Lower leg skin (tissue), 4 donors: Measurements from ENCODE around the gene WNT8A. TPM values are rescaled to one million over a fixed set of nuclear protein-coding genes. Genes with fewer than 3 reads are reported as not detected.
"Not testable (repeated sequence)": the region's sequence is repeated elsewhere in the genome, so short reads cannot be mapped to it uniquely, and the experiment has no call there.

Source experiments
- DNase-seq, 2 donors: peaks; one replicate each; pipeline ENCODE4 v3.0.0-alpha.2; 2019; ENCODE audit warnings: low spot score in 2 of 2
- H3K4me3 ChIP-seq: fragments of 200-600 bp; sonication (generic); 2 replicates; pipeline ENCODE4 v1.5.1; 2017; ENCODE audit warnings: mild to moderate bottlenecking, low read depth; ENCODE audit not compliant: poor library complexity, severe bottlenecking
- CTCF ChIP-seq, 3 donors: fragments of 450-650 bp; IDR thresholded peaks; one replicate each; pipeline ENCODE4 v1.5.1; 2016; ENCODE audit warnings: antibody characterized with exemption in 3 of 3, mild to moderate bottlenecking in 3 of 3, moderate library complexity in 2 of 3
- POLR2A ChIP-seq, 2 donors: fragments of 450-650 bp; IDR thresholded peaks; one replicate each; pipeline ENCODE4 v1.6.1; 2016 to 2017; ENCODE audit warnings: antibody characterized with exemption in 2 of 2, mild to moderate bottlenecking in 1 of 2, moderate library complexity in 1 of 2
- WGBS, 2 donors: methylation state at CpG; one replicate each; pipeline ENCODE4 v1.1.5; 2018; 5-methylcytosine and 5-hydroxymethylcytosine counted together
- intact Hi-C: fragments of 100-400 bp; cut with DNase I; formaldehyde crosslinking; loops from one replicate; pipeline ENCODE4 v1.15.0; 2023; ENCODE audit warnings: low total_unique reads
- total RNA-seq, 4 donors: library from RNA; depleted of rRNA; stranded (reverse); fragments of >200 nt; gene quantifications; one replicate each; pipeline ENCODE4 v1.1.0, GENCODE V29; 2016

The WNT8A gene
- not detected for total RNA-seq

- TF ChIP-seq POLR2A (IDR thresholded peaks at IDR 0.05) (no peak), CTCF (IDR thresholded peaks at IDR 0.05) (no peak)
- intact Hi-C loops: no loop called here
- no peak for DNase-seq
- 69% methylated on average over 5 of the region's 5 CpGs for WGBS, 2 donors
- no peak within 1 kb of the TSS for H3K4me3 ChIP-seq
Observed at GRCh38 chr5:138083702-138084101, at the start of gene WNT8A. WNT8A (plus strand) TSS chr5:138084033; CDS start chr5:138084128, 95 bp downstream.

- 35 to 36% methylated on average over 11 of the region's 11 CpGs for WGBS, 2 donors
- no peak overlapping the region for H3K4me3 ChIP-seq
- TF ChIP-seq POLR2A (IDR thresholded peaks at IDR 0.05) (no peak), CTCF (IDR thresholded peaks at IDR 0.05) (peak in 1 of 3 donors; percentile 56)
- intact Hi-C loops: no loop called here
- DNase-seq: peak in 1 of 2 donors; percentile 36
Observed at GRCh38 chr5:138035605-138036537, 48.0 kb upstream of the WNT8A start.

GRCh38 chr5:138037271-138037670, 46.6 kb upstream of the WNT8A start:
- intact Hi-C loops: no loop called here
- no peak for DNase-seq
- no peak for TF ChIP-seq CTCF (IDR thresholded peaks at IDR 0.05)
- no peak for TF ChIP-seq POLR2A (IDR thresholded peaks at IDR 0.05)

GRCh38 chr5:138037907-138038633, 45.8 kb upstream of the WNT8A start:
- 82 to 87% methylated on average over 1 of the region's 1 CpG for WGBS, 2 donors

More at GRCh38 chr5:138037271-138037670, 46.6 kb upstream of the WNT8A start:
- H3K4me3 ChIP-seq: no peak overlapping the region

GRCh38 chr5:138038826-138039225, 45.0 kb upstream of the WNT8A start:
- WGBS, 2 donors: 84 to 93% methylated on average over 1 of the region's 1 CpG
- DNase-seq: no peak
- H3K4me3 ChIP-seq: no peak overlapping the region
- TF ChIP-seq CTCF (IDR thresholded peaks at IDR 0.05): no peak
- TF ChIP-seq POLR2A (IDR thresholded peaks at IDR 0.05): no peak
- intact Hi-C loops: no loop called here

More at GRCh38 chr5:138037907-138038633, 45.8 kb upstream of the WNT8A start:
- no peak for TF ChIP-seq POLR2A (IDR thresholded peaks at IDR 0.05)
- no peak for TF ChIP-seq CTCF (IDR thresholded peaks at IDR 0.05)
- no peak overlapping the region for H3K4me3 ChIP-seq
- DNase-seq: no peak
- intact Hi-C loops: no loop called here

GRCh38 chr5:138045283-138045682, 38.5 kb upstream of the WNT8A start:
- DNase-seq, H3K4me3 ChIP-seq, intact Hi-C loops: not testable (repeated sequence)
- WGBS, 2 donors: 94 to 97% methylated on average over 3 of the region's 3 CpGs
